HepG2 (cell line): ENCODE data around the gene ZBTB46. TPM values are rescaled to one million over a fixed set of nuclear protein-coding genes. Genes with fewer than 3 reads are reported as not detected.

Source experiments
- EHMT2 ChIP-seq: fragments of 200-600 bp; sonication (generic); IDR thresholded peaks from 2 replicates; pipeline ENCODE4 v1.7.0; 2017; ENCODE audit warnings: antibody characterized with exemption, low read depth, low read length, borderline replicate concordance
- ESRRA ChIP-seq: sonication (generic); formaldehyde crosslinking; IDR thresholded peaks from 2 replicates; pipeline ENCODE4 v1.5.1; 2020; ENCODE audit warnings: mild to moderate bottlenecking, low read depth, missing genetic modification reagents
- MAFK ChIP-seq, 2 experiments: IDR thresholded peaks in 1 of 2; conservative IDR thresholded peaks in 1 of 2; 2 replicates each; pipeline ENCODE4 v1.6.1; 2011; ENCODE audit warnings: improper control_type of control experiment in 2 of 2, low read length in 2 of 2
- MLX ChIP-seq: IDR thresholded peaks from 2 replicates; pipeline ENCODE4 v1.6.1; 2016
- NFE2L1 ChIP-seq: sonication (generic); formaldehyde crosslinking; IDR thresholded peaks from 2 replicates; pipeline ENCODE4 v1.4.0; 2020; ENCODE audit warnings: missing genetic modification reagents, mild to moderate bottlenecking, borderline replicate concordance
- NR2F1 ChIP-seq, 2 experiments: fragments of 450-650 bp in 1 of 2; formaldehyde crosslinking in 1 of 2; IDR thresholded peaks; 2 replicates each; pipeline versions ENCODE4 v1.5.0 to v1.6.1; 2016 to 2020; ENCODE audit warnings: mild to moderate bottlenecking in 1 of 2, missing compliant biosample characterization in 1 of 2, missing genetic modification reagents in 1 of 2, moderate library complexity in 1 of 2
- NR3C1 ChIP-seq: sonication (generic); formaldehyde crosslinking; IDR thresholded peaks from 2 replicates; pipeline ENCODE4 v1.4.0; 2020; ENCODE audit warnings: missing genetic modification reagents
- PCBP1 ChIP-seq: fragments of 200-400 bp; formaldehyde crosslinking; IDR thresholded peaks from 2 replicates; pipeline ENCODE4 v1.6.1; 2017; ENCODE audit warnings: mild to moderate bottlenecking, low read depth, low read length, borderline replicate concordance
- SMAD3 ChIP-seq: sonication (generic); formaldehyde crosslinking; IDR thresholded peaks from 2 replicates; pipeline ENCODE4 v1.4.0; 2020; ENCODE audit warnings: missing genetic modification reagents
- TFDP1 ChIP-seq: IDR thresholded peaks from 2 replicates; pipeline ENCODE4 v1.6.1; 2016; ENCODE audit warnings: missing compliant biosample characterization, missing genetic modification reagents, borderline replicate concordance
- ZNF282 ChIP-seq: fragments of 450-650 bp; IDR thresholded peaks from 2 replicates; pipeline ENCODE4 v1.6.1; 2018; ENCODE audit not compliant: partially characterized antibody
- ZNF296 ChIP-seq: sonication (generic); formaldehyde crosslinking; conservative IDR thresholded peaks from 2 replicates; pipeline ENCODE4 v1.5.0; 2020; ENCODE audit warnings: mild to moderate bottlenecking, missing genetic modification reagents
- ZNF430 ChIP-seq: sonication (generic); formaldehyde crosslinking; IDR thresholded peaks from 2 replicates; pipeline ENCODE4 v1.9.0; 2021; ENCODE audit warnings: mild to moderate bottlenecking, missing genetic modification reagents
- ZNF441 ChIP-seq: sonication (generic); formaldehyde crosslinking; IDR thresholded peaks from 2 replicates; pipeline ENCODE4 v1.7.0; 2021; ENCODE audit warnings: missing genetic modification reagents, borderline replicate concordance
- ZNF639 ChIP-seq: conservative IDR thresholded peaks from 2 replicates; pipeline ENCODE4 v1.6.1; 2018; ENCODE audit warnings: missing genetic modification reagents
- ZNF652 ChIP-seq: IDR thresholded peaks from 2 replicates; pipeline ENCODE4 v1.6.1; 2016; ENCODE audit warnings: low read depth, borderline replicate concordance
- ZNF678 ChIP-seq: sonication (generic); formaldehyde crosslinking; IDR thresholded peaks from 2 replicates; pipeline ENCODE4 v1.4.0; 2020; ENCODE audit warnings: mild to moderate bottlenecking, missing genetic modification reagents
- polyA plus RNA-seq, 8 experiments: library from polyadenylated mRNA; depleted of rRNA in 3 of 8; stranded (reverse) in 7 of 8; unstranded in 1 of 8; fragments of >200 nt; fragmentation: Illumina TruSeq in 4 of 8; extraction: Trizol in 4 of 8; gene quantifications; 2 replicates each; pipeline versions ENCODE4 v1.2.1 to v1.2.3, GENCODE V29; 2011 to 2016; ENCODE audit warnings: low read depth in 4 of 8, missing spikeins in 1 of 8, mixed read lengths in 1 of 8; ENCODE audit not compliant: insufficient read depth in 1 of 8
- total RNA-seq, 5 experiments: library from RNA; depleted of rRNA; stranded (reverse); fragments of >200 nt; fragmentation: Illumina TruSeq; extraction: Trizol; gene quantifications; 2 replicates each; pipeline ENCODE4 v1.2.3, GENCODE V29; 2016; ENCODE audit warnings: low read depth in 1 of 5
- TF ChIP-seq, protein P1 (sequence below): sonication (generic); formaldehyde crosslinking; IDR thresholded peaks from 2 replicates; pipeline ENCODE4 v1.4.0; 2020; ENCODE audit warnings: mild to moderate bottlenecking, missing genetic modification reagents
- TF ChIP-seq, protein P2 (sequence below): sonication (generic); formaldehyde crosslinking; IDR thresholded peaks from 2 replicates; pipeline ENCODE4 v1.4.0; 2020; ENCODE audit warnings: missing genetic modification reagents, borderline replicate concordance
- TF ChIP-seq, protein P3 (sequence below): IDR thresholded peaks from 2 replicates; pipeline ENCODE4 v1.6.1; 2016; ENCODE audit warnings: low read depth, control low read depth

ZBTB46 gene
- total and polyA plus RNA-seq, 2 of the 13 experiments (the other 11 are each of a cell fraction or from before 2014, with no cell fraction given): 1.6 to 13.5 TPM

- TF ChIP-seq ZNF639: no peak
- no peak; the same call in 1 of the 2 replicates for TF ChIP-seq ZNF296
- TF ChIP-seq, protein P1, sequence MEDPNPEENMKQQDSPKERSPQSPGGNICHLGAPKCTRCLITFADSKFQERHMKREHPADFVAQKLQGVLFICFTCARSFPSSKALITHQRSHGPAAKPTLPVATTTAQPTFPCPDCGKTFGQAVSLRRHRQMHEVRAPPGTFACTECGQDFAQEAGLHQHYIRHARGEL: no peak
- TF ChIP-seq ZNF282: no peak
- no peak for TF ChIP-seq TFDP1 (CRISPR knock-in tag)
- TF ChIP-seq ZNF441: no peak
- no peak for TF ChIP-seq ZNF430
- no peak for TF ChIP-seq MAFK (conservative IDR thresholded peaks at IDR 0.05 in 1 of 2, IDR thresholded peaks at IDR 0.05 in 1 of 2; ENCODE audit: low read length in 2 of 2)
- TF ChIP-seq SMAD3 (CRISPR knock-in tag): no peak
- TF ChIP-seq, protein P2, sequence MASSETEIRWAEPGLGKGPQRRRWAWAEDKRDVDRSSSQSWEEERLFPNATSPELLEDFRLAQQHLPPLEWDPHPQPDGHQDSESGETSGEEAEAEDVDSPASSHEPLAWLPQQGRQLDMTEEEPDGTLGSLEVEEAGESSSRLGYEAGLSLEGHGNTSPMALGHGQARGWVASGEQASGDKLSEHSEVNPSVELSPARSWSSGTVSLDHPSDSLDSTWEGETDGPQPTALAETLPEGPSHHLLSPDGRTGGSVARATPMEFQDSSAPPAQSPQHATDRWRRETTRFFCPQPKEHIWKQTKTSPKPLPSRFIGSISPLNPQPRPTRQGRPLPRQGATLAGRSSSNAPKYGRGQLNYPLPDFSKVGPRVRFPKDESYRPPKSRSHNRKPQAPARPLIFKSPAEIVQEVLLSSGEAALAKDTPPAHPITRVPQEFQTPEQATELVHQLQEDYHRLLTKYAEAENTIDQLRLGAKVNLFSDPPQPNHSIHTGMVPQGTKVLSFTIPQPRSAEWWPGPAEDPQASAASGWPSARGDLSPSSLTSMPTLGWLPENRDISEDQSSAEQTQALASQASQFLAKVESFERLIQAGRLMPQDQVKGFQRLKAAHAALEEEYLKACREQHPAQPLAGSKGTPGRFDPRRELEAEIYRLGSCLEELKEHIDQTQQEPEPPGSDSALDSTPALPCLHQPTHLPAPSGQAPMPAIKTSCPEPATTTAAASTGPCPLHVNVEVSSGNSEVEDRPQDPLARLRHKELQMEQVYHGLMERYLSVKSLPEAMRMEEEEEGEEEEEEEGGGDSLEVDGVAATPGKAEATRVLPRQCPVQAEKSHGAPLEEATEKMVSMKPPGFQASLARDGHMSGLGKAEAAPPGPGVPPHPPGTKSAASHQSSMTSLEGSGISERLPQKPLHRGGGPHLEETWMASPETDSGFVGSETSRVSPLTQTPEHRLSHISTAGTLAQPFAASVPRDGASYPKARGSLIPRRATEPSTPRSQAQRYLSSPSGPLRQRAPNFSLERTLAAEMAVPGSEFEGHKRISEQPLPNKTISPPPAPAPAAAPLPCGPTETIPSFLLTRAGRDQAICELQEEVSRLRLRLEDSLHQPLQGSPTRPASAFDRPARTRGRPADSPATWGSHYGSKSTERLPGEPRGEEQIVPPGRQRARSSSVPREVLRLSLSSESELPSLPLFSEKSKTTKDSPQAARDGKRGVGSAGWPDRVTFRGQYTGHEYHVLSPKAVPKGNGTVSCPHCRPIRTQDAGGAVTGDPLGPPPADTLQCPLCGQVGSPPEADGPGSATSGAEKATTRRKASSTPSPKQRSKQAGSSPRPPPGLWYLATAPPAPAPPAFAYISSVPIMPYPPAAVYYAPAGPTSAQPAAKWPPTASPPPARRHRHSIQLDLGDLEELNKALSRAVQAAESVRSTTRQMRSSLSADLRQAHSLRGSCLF (CRISPR knock-in tag): no peak
- no peak for TF ChIP-seq MLX (CRISPR knock-in tag)
- 0 out of 4 replicates have a peak, but pooled peaks of 1 of the 2 experiments have one; percentile 19 for TF ChIP-seq NR2F1 (CRISPR knock-in tag; IDR thresholded peaks at IDR 0.05)
- no peak for TF ChIP-seq NR3C1
- no peak for TF ChIP-seq EHMT2
- TF ChIP-seq, protein P3, sequence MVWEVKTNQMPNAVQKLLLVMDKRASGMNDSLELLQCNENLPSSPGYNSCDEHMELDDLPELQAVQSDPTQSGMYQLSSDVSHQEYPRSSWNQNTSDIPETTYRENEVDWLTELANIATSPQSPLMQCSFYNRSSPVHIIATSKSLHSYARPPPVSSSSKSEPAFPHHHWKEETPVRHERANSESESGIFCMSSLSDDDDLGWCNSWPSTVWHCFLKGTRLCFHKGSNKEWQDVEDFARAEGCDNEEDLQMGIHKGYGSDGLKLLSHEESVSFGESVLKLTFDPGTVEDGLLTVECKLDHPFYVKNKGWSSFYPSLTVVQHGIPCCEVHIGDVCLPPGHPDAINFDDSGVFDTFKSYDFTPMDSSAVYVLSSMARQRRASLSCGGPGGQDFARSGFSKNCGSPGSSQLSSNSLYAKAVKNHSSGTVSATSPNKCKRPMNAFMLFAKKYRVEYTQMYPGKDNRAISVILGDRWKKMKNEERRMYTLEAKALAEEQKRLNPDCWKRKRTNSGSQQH (CRISPR knock-in tag): no peak
- peak; percentile 40; the same call in 1 of the 2 replicates for TF ChIP-seq PCBP1
- TF ChIP-seq ZNF678: no peak
- TF ChIP-seq ESRRA (CRISPR knock-in tag): no peak
- TF ChIP-seq NFE2L1: no peak
- no peak for TF ChIP-seq ZNF652 (CRISPR knock-in tag)
These were observed 89.2 kb downstream of the ZBTB46 start (continued) for GRCh38 chr20:63741676-63742380.
